ENCODE data around the gene CALML3.

DNA sequence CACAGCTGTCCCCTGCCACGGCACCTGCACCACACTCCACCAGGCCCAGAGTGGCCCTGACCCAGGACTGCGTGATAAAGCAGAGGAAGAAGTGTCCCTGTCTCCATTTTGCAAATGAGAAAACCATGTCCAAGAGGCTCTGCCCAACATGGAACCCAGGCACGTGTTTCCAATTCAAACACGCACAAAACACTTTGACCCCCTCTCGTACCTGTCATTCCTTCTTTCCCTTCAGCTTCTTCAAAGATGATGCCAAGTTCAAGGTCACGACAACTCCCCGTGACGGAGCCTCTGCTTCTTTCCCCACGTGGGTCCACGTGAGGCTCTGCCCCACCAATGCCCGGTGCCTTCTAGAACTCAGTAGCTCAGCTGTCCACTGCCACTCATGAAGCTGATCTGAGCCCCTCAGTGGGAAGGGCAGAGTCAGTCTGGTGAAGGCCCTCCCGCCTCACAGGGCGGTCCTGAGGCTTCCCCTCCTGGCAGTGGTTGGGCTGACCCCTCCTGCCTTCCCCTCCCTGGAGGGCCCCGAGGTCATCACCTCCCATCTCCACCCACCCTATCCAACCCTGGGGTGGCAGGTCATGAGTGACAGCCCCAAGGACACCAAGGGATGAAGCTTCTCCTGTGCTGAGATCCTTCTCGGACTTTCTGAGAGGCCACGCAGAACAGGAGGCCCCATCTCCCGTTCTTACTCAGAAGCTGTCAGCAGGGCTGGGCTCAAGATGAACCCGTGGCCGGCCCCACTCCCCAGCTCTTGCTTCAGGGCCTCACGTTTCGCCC is 44.4 kb upstream of the CALML3 start:
- TF ChIP-seq EZH2 (IDR thresholded peaks at IDR 0.05; ENCODE audit: low read depth, low read length, severe bottlenecking): no peak
- TF ChIP-seq GABPA (IDR thresholded peaks at IDR 0.05; ENCODE audit: borderline replicate concordance, insufficient read depth, low read length): no peak
- TF ChIP-seq, protein P1, sequence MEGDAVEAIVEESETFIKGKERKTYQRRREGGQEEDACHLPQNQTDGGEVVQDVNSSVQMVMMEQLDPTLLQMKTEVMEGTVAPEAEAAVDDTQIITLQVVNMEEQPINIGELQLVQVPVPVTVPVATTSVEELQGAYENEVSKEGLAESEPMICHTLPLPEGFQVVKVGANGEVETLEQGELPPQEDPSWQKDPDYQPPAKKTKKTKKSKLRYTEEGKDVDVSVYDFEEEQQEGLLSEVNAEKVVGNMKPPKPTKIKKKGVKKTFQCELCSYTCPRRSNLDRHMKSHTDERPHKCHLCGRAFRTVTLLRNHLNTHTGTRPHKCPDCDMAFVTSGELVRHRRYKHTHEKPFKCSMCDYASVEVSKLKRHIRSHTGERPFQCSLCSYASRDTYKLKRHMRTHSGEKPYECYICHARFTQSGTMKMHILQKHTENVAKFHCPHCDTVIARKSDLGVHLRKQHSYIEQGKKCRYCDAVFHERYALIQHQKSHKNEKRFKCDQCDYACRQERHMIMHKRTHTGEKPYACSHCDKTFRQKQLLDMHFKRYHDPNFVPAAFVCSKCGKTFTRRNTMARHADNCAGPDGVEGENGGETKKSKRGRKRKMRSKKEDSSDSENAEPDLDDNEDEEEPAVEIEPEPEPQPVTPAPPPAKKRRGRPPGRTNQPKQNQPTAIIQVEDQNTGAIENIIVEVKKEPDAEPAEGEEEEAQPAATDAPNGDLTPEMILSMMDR (IDR thresholded peaks at IDR 0.05; ENCODE audit: control extremely low read depth in 1 of 3, insufficient read depth in 1 of 3, low read depth in 1 of 3, low read length in 3 of 3): no peak

All from H1 (cell line).